GM21447 (cell line): ENCODE data around the gene SNRNP35.
A peak's percentile ranks its signal among the peaks of the same experiment; 100 is the strongest.
"Not testable (repeated sequence)": the region's sequence is repeated elsewhere in the genome, so short reads cannot be mapped to it uniquely, and the experiment has no call there.

ENCODE experiments used
- ATAC-seq: cut with Tn5 transposase; IDR thresholded peaks from one replicate; pipeline ENCODE4 v1.9.1; 2021; ENCODE audit not compliant: unreplicated experiment

SNRNP35 gene

GRCh38 chr12:123457980-123458779, at the start of gene SNRNP35:
Gene SNRNP35 (plus strand): TSS chr12:123458139. CDS start chr12:123465541, 7,402 bp downstream.
- ATAC-seq: peak; percentile 67

GRCh38 chr12:123408619-123409018, 49.3 kb upstream of the SNRNP35 start:
- ATAC-seq: not testable (repeated sequence)

GRCh38 chr12:123409284-123410040, 48.5 kb upstream of the SNRNP35 start:
- not testable (repeated sequence) for ATAC-seq

- ATAC-seq: no peak
Measured at GRCh38 chr12:123410041-123410412, 47.9 kb upstream of the SNRNP35 start.

GRCh38 chr12:123421314-123421713, 36.6 kb upstream of the SNRNP35 start:
- no peak for ATAC-seq

- ATAC-seq: peak; percentile 88
Measured at GRCh38 chr12:123427036-123427769, 30.7 kb upstream of the SNRNP35 start.

GRCh38 chr12:123428591-123428990, 29.3 kb upstream of the SNRNP35 start:
- no peak for ATAC-seq

GRCh38 chr12:123429101-123429500, 28.8 kb upstream of the SNRNP35 start:
- ATAC-seq: not testable (repeated sequence)

GRCh38 chr12:123431951-123432817, 25.8 kb upstream of the SNRNP35 start:
- not testable (repeated sequence) for ATAC-seq

GRCh38 chr12:123433615-123434014, 24.3 kb upstream of the SNRNP35 start:
- no peak for ATAC-seq

- ATAC-seq: no peak
Measured at GRCh38 chr12:123435636-123436016, 22.3 kb upstream of the SNRNP35 start.

- ATAC-seq: peak; percentile 71
Measured at GRCh38 chr12:123436017-123436964, 21.6 kb upstream of the SNRNP35 start, which contains the start of gene RILPL2. Gene RILPL2 (minus strand): TSS chr12:123436684. CDS start chr12:123436420, 264 bp downstream.

- ATAC-seq: peak; percentile 51
Measured at GRCh38 chr12:123441523-123442164, 16.3 kb upstream of the SNRNP35 start.

GRCh38 chr12:123442774-123443173, 15.2 kb upstream of the SNRNP35 start:
- ATAC-seq: no peak

GRCh38 chr12:123444092-123445026, 13.6 kb upstream of the SNRNP35 start:
- no peak for ATAC-seq

- ATAC-seq: no peak
Measured at GRCh38 chr12:123445388-123446332, 12.3 kb upstream of the SNRNP35 start.

GRCh38 chr12:123446333-123446713, 11.6 kb upstream of the SNRNP35 start:
- no peak for ATAC-seq
